PC-9 (cell line): ENCODE results near the gene ACHE.
"Not testable (repeated sequence)": the region's sequence is repeated elsewhere in the genome, so short reads cannot be mapped to it uniquely, and the experiment has no call there.

ENCODE experiments used
- CTCF ChIP-seq: fragments of 200-600 bp; sonication (generic); conservative IDR thresholded peaks from 2 replicates; pipeline ENCODE4 v1.6.1; 2017; ENCODE audit warnings: mixed run types, antibody characterized with exemption, mild to moderate bottlenecking, moderate library complexity
- EZH2 ChIP-seq: fragments of 200-600 bp; sonication (generic); IDR thresholded peaks from 2 replicates; pipeline ENCODE4 v1.8.0; 2017; ENCODE audit warnings: antibody characterized with exemption, low read depth

DNA sequence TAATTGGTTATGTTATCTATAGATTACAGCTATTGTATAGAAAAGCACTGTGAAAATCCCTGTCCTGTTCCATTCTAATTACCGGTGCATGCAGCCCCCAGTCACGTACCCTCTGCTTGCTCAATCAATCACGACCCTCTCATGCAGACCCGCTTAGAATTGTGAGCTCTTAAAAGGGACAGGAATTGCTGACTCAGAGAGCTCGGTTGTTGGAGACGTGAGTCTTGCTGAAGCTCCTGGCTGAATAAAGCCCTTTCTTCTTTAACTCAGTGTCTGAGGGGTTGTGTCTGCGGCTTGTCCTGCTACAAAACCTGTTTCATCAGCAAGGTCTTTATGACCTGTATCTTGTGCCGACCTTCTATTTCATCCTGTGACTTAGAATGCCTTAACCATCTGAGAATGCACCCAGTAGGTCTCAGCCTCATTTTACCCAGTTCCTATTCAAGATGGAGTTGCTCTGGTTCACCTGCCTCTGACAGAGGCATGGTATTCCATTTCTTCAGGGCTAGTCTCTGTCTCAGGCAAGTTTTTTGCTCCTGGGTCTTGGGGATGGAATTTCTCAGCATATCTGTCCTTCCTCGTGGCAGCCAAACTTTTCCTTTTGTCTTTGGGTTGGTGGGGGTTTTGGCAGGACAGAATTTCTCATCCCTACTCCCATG, 24.2 kb upstream of the ACHE start:
- TF ChIP-seq CTCF, EZH2: not testable (repeated sequence)
